Muscle layer of colon (tissue), 2 donors: Measurements from ENCODE around the gene CEP170B.
"Not testable (repeated sequence)": the region's sequence is repeated elsewhere in the genome, so short reads cannot be mapped to it uniquely, and the experiment has no call there.

Source experiments
- H3K27ac ChIP-seq: one replicate; pipeline ENCODE4 v1.7.0; 2013; ENCODE audit warnings: low read depth, mild to moderate bottlenecking, low read length, moderate library complexity
- H3K27me3 ChIP-seq, 2 donors: one replicate each; pipeline ENCODE4 v1.7.0; 2013; ENCODE audit warnings: low read length in 2 of 2, mild to moderate bottlenecking in 2 of 2; ENCODE audit not compliant: insufficient read depth in 2 of 2, control insufficient read depth in 1 of 2
- H3K36me3 ChIP-seq: one replicate; pipeline ENCODE4 v1.7.0; 2013; ENCODE audit warnings: mild to moderate bottlenecking, low read length; ENCODE audit not compliant: insufficient read depth
- H3K4me1 ChIP-seq: one replicate; pipeline ENCODE4 v1.7.0; 2013; ENCODE audit warnings: mild to moderate bottlenecking, low read length; ENCODE audit not compliant: insufficient read depth
- H3K4me3 ChIP-seq, 2 donors: one replicate each; pipeline ENCODE4 v1.7.0; 2013; ENCODE audit warnings: low read length in 2 of 2, low read depth in 1 of 2, mild to moderate bottlenecking in 1 of 2, moderate library complexity in 1 of 2
- H3K9ac ChIP-seq: one replicate; pipeline ENCODE4 v1.7.0; 2013; ENCODE audit warnings: low read length
- H3K9me3 ChIP-seq: one replicate; pipeline ENCODE4 v1.7.0; 2013; ENCODE audit warnings: mild to moderate bottlenecking, low read length
- donor health status: abdominal sarcoma.
- donor health status: Adenocarcinoma of cecum.

Gene CEP170B

GRCh38 chr14:104845834-104846441 lies 19.1 kb upstream of the CEP170B start:
- H3K4me1 ChIP-seq = peaks cover 12% of the 10 kb centered on the region
- no peaks in the 10 kb centered on the region for H3K36me3 ChIP-seq
- H3K27me3 ChIP-seq = peaks cover 24 to 45% of the 10 kb centered on the region in 2 donors
- H3K4me3 ChIP-seq = no peak overlapping the region
- H3K27ac ChIP-seq = no peak overlapping the region
- H3K9me3 ChIP-seq = no peaks in the 10 kb centered on the region
- no peak overlapping the region for H3K9ac ChIP-seq

GRCh38 chr14:104852280-104852663 lies 12.8 kb upstream of the CEP170B start:
- Histone ChIP-seq H3K9me3 (no peaks in the 10 kb centered on the region), H3K4me1 (no peaks in the 10 kb centered on the region), H3K9ac (no peak overlapping the region), H3K36me3 (no peaks in the 10 kb centered on the region), H3K4me3 (no peak overlapping the region), H3K27ac (no peak overlapping the region), H3K27me3 (peaks cover 4 to 15% of the 10 kb centered on the region in 2 donors)

- Histone ChIP-seq H3K4me1 (no peaks in the 10 kb centered on the region), H3K27ac (no peak overlapping the region), H3K9ac (no peak overlapping the region), H3K4me3 (no peak overlapping the region), H3K27me3 (peaks cover 4 to 15% of the 10 kb centered on the region in 2 donors), H3K36me3 (no peaks in the 10 kb centered on the region), H3K9me3 (no peaks in the 10 kb centered on the region)
Measured at GRCh38 chr14:104855532-104856090, 9.5 kb upstream of the CEP170B start.

GRCh38 chr14:104856157-104856868 lies 8.8 kb upstream of the CEP170B start:
- Histone ChIP-seq H3K9me3 (no peaks in the 10 kb centered on the region), H3K4me1 (no peaks in the 10 kb centered on the region), H3K36me3 (no peaks in the 10 kb centered on the region), H3K9ac (no peak overlapping the region), H3K27ac (no peak overlapping the region), H3K27me3 (peaks cover 4 to 15% of the 10 kb centered on the region in 2 donors), H3K4me3 (no peak overlapping the region)

GRCh38 chr14:104856869-104857860 lies 7.9 kb upstream of the CEP170B start:
- no peak overlapping the region for H3K9ac ChIP-seq

GRCh38 chr14:104857931-104858330 lies 7.1 kb upstream of the CEP170B start:
- H3K4me1 ChIP-seq, H3K36me3 ChIP-seq, H3K9me3 ChIP-seq, H3K4me3 ChIP-seq, H3K9ac ChIP-seq, H3K27ac ChIP-seq: not testable (repeated sequence)
- H3K27me3 ChIP-seq = peaks cover 4 to 14% of the 10 kb centered on the region in 2 donors

More at GRCh38 chr14:104856869-104857860, 7.9 kb upstream of the CEP170B start:
- Histone ChIP-seq H3K36me3 (no peaks in the 10 kb centered on the region), H3K9me3 (no peaks in the 10 kb centered on the region), H3K4me3 (no peak overlapping the region), H3K4me1 (no peaks in the 10 kb centered on the region), H3K27ac (no peak overlapping the region), H3K27me3 (peaks cover 4 to 15% of the 10 kb centered on the region in 2 donors)

- Histone ChIP-seq H3K4me1 (no peaks in the 10 kb centered on the region), H3K9me3 (no peaks in the 10 kb centered on the region), H3K27me3 (peaks cover 0 to 4% of the 10 kb centered on the region in 2 donors), H3K9ac (no peak overlapping the region), H3K27ac (no peak overlapping the region), H3K4me3 (no peak overlapping the region), H3K36me3 (no peaks in the 10 kb centered on the region)
Measured at GRCh38 chr14:104858811-104859426, 6.1 kb upstream of the CEP170B start.

GRCh38 chr14:104859900-104860299 lies 5.2 kb upstream of the CEP170B start:
- no peaks in the 10 kb centered on the region for H3K4me1 ChIP-seq
- no peaks in the 10 kb centered on the region for H3K9me3 ChIP-seq
- H3K27ac ChIP-seq = no peak overlapping the region
- H3K4me3 ChIP-seq = no peak overlapping the region
- no peaks in the 10 kb centered on the region for H3K36me3 ChIP-seq
- H3K9ac ChIP-seq = no peak overlapping the region
- H3K27me3 ChIP-seq = no peaks in the 10 kb centered on the region

GRCh38 chr14:104860414-104860813 lies 4.7 kb upstream of the CEP170B start:
- no peak overlapping the region for H3K27ac ChIP-seq
- no peak overlapping the region for H3K4me3 ChIP-seq
- no peak overlapping the region for H3K9ac ChIP-seq
- H3K4me1 ChIP-seq = no peaks in the 10 kb centered on the region
- no peaks in the 10 kb centered on the region for H3K36me3 ChIP-seq
- no peaks in the 10 kb centered on the region for H3K27me3 ChIP-seq
- H3K9me3 ChIP-seq = no peaks in the 10 kb centered on the region

- Histone ChIP-seq H3K36me3 (no peaks in the 10 kb centered on the region), H3K9ac (no peak overlapping the region), H3K9me3 (no peaks in the 10 kb centered on the region), H3K4me3 (no peak overlapping the region), H3K27ac (no peak overlapping the region), H3K4me1 (peaks cover 9% of the 10 kb centered on the region), H3K27me3 (no peaks in the 10 kb centered on the region)
Measured at GRCh38 chr14:104863131-104863862, 1.8 kb upstream of the CEP170B start.
